Measurements from ENCODE around the gene PLA2G6. TPM values are rescaled to one million over a fixed set of nuclear protein-coding genes. Genes with fewer than 3 reads are reported as not detected.
"Not testable (repeated sequence)": the region's sequence is repeated elsewhere in the genome, so short reads cannot be mapped to it uniquely, and the experiment has no call there.

The PLA2G6 gene
- total and polyA plus RNA-seq, 12 donors = 6.0 to 35.1 (median 13.5) TPM

- 89 to 96% methylated on average over 7 of the region's 7 CpGs for WGBS, 2 donors
Observed at GRCh38 chr22:38079804-38080203, 101.8 kb downstream of the PLA2G6 start.

DNA sequence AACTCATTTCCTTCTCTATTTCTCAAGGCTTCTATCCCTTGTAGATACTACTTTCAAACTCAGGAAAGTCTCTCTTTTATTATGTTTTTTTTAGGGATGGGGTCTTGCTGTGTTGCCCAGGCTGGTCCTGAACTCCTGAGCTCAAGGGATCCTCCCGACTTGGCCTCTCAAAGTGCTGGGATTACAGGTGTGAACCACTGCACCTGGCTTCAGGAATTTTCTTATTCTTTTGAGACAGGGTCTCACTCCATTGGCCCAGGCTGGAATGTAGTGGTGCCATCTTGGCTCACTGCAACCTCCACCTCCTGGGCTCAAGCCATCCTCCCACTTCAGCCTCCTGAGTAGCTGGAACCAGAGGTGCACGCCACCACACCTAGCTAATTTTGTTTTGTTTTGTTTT lies 102.4 kb downstream of the PLA2G6 start:
- H3K9me3 ChIP-seq; H3K27ac ChIP-seq; ATAC-seq; H3K4me3 ChIP-seq; intact Hi-C loops (cut with DNase I); DNase-seq: not testable (repeated sequence)
- peaks cover 10 to 22% (median 20%) of the 10 kb centered on the region in 9 donors for H3K4me1 ChIP-seq
- peaks cover 0 to 15% (median 5%) of the 10 kb centered on the region in 9 donors for H3K36me3 ChIP-seq
- H3K27me3 ChIP-seq = peaks cover 0 to 41% (median 16%) of the 10 kb centered on the region in 7 donors
- 94 to 97% methylated on average over 2 of the region's 2 CpGs for WGBS, 2 donors

More at GRCh38 chr22:38079804-38080203, 101.8 kb downstream of the PLA2G6 start:
- TF ChIP-seq, protein P1, sequence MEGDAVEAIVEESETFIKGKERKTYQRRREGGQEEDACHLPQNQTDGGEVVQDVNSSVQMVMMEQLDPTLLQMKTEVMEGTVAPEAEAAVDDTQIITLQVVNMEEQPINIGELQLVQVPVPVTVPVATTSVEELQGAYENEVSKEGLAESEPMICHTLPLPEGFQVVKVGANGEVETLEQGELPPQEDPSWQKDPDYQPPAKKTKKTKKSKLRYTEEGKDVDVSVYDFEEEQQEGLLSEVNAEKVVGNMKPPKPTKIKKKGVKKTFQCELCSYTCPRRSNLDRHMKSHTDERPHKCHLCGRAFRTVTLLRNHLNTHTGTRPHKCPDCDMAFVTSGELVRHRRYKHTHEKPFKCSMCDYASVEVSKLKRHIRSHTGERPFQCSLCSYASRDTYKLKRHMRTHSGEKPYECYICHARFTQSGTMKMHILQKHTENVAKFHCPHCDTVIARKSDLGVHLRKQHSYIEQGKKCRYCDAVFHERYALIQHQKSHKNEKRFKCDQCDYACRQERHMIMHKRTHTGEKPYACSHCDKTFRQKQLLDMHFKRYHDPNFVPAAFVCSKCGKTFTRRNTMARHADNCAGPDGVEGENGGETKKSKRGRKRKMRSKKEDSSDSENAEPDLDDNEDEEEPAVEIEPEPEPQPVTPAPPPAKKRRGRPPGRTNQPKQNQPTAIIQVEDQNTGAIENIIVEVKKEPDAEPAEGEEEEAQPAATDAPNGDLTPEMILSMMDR (IDR thresholded peaks at IDR 0.05) = no peak
- Histone ChIP-seq H3K4me3 (no peak overlapping the region), H3K4me1 (peaks cover 10 to 22% (median 20%) of the 10 kb centered on the region in 9 donors), H3K9me3 (no peaks in the 10 kb centered on the region), H3K36me3 (peaks cover 0 to 9% (median 0%) of the 10 kb centered on the region in 9 donors), H3K27ac (no peak overlapping the region), H3K27me3 (peaks cover 0 to 43% (median 16%) of the 10 kb centered on the region in 7 donors)
- no peak for ATAC-seq
- intact Hi-C loops (cut with DNase I) = no loop called here
- no peak for DNase-seq

- Histone ChIP-seq H3K27me3 (peaks cover 0 to 31% (median 16%) of the 10 kb centered on the region in 7 donors), H3K4me3 (no peak overlapping the region), H3K27ac (no peak overlapping the region), H3K36me3 (peaks cover 0 to 24% (median 6%) of the 10 kb centered on the region in 9 donors), H3K9me3 (no peaks in the 10 kb centered on the region), H3K4me1 (peaks cover 10 to 22% (median 20%) of the 10 kb centered on the region in 9 donors)
- ATAC-seq (no peak), DNase-seq (no peak)
- WGBS, 2 donors = 74 to 80% methylated on average over 22 of the region's 22 CpGs
- TF ChIP-seq, protein P1 (IDR thresholded peaks at IDR 0.05) = no peak
- intact Hi-C loops (cut with DNase I) = no loop called here
Observed at GRCh38 chr22:38078046-38078840, 103.4 kb downstream of the PLA2G6 start.

DNA sequence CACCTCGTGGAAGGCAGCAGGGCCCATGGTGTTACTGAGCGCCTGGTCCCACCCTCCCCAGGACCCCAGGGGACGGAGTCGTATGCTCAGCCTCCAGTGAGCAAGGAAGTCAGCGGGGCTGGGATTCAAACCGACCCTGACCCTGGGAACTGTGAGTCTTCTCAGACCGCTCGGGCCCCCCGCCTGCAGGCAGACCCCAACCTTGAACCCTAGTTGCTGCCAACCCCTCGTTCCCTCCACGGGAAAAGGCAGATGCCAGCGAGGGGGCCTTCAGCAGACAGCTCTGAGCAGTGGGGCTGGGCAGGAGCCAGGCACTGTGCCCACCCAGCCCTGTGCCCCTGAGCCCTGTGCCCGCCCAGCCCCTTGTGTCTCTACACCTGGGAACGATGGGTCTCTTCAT lies 104.0 kb downstream of the PLA2G6 start:
- Histone ChIP-seq H3K4me1 (peaks cover 10 to 20% (median 18%) of the 10 kb centered on the region in 9 donors), H3K27me3 (peaks cover 0 to 25% (median 12%) of the 10 kb centered on the region in 7 donors), H3K36me3 (peaks cover 0 to 31% (median 6%) of the 10 kb centered on the region in 9 donors), H3K4me3 (no peak overlapping the region), H3K27ac (no peak overlapping the region), H3K9me3 (no peaks in the 10 kb centered on the region)
- TF ChIP-seq, protein P1 (IDR thresholded peaks at IDR 0.05) = no peak
- WGBS, 2 donors = 77 to 81% methylated on average over 14 of the region's 14 CpGs
- DNase-seq = no peak
- no peak for ATAC-seq
- intact Hi-C loops (cut with DNase I) = no loop called here

- Histone ChIP-seq H3K27ac (no peak overlapping the region), H3K27me3 (peaks cover 0 to 20% (median 7%) of the 10 kb centered on the region in 7 donors), H3K4me3 (no peak overlapping the region), H3K4me1 (peaks cover 6 to 15% (median 14%) of the 10 kb centered on the region in 9 donors), H3K9me3 (no peaks in the 10 kb centered on the region), H3K36me3 (peaks cover 0 to 36% (median 6%) of the 10 kb centered on the region in 9 donors)
- ATAC-seq (no peak), DNase-seq (no peak)
- 85 to 86% methylated on average over 12 of the region's 12 CpGs for WGBS, 2 donors
- TF ChIP-seq, protein P1 (IDR thresholded peaks at IDR 0.05) = no peak
- intact Hi-C loops (cut with DNase I) = no loop called here
Observed at GRCh38 chr22:38077096-38077495, 104.5 kb downstream of the PLA2G6 start.
